Panc1 (cell line): ENCODE measurements around the gene MOV10L1.

Source experiments
- CTCF ChIP-seq: fragments of 450-650 bp; IDR thresholded peaks from 2 replicates; pipeline ENCODE4 v1.5.1; 2017; ENCODE audit warnings: mild to moderate bottlenecking
- POLR2AphosphoS5 ChIP-seq: IDR thresholded peaks from 2 replicates; pipeline ENCODE4 v1.6.1; 2012; ENCODE audit warnings: mild to moderate bottlenecking, low read depth, low read length, moderate library complexity
- REST ChIP-seq, 2 experiments: IDR thresholded peaks; 2 replicates each; pipeline ENCODE4 v1.6.1; 2011 to 2012; ENCODE audit warnings: low read depth in 2 of 2, control low read depth in 1 of 2, low read length in 1 of 2, mild to moderate bottlenecking in 1 of 2, moderate library complexity in 1 of 2; ENCODE audit not compliant: insufficient read depth in 1 of 2
- TCF7L2 ChIP-seq: IDR thresholded peaks from 2 replicates; pipeline ENCODE4 v1.6.1; 2011; ENCODE audit warnings: mild to moderate bottlenecking, low read depth, low read length, inconsistent platforms

- TF ChIP-seq POLR2AphosphoS5 (no peak), CTCF (no peak), TCF7L2 (no peak), REST (IDR thresholded peaks at IDR 0.05; ENCODE audit: insufficient read depth in 1 of 2, low read depth in 2 of 2, low read length in 1 of 2) (no peak)
Measured at GRCh38 chr22:50182176-50183081, 92.6 kb downstream of the MOV10L1 start.
